Psoas muscle (tissue), 8 donors: ENCODE results near the gene CPXM2. TPM values are rescaled to one million over a fixed set of nuclear protein-coding genes. Genes with fewer than 3 reads are reported as not detected.

ENCODE experiments used
- ATAC-seq, 4 donors: fragments of 200-7000 bp; cut with Tn5 transposase; one replicate each; pipeline ENCODE4 v1.9.1; 2020; ENCODE audit warnings: moderate library complexity in 3 of 4, mild to moderate bottlenecking in 2 of 4
- DNase-seq, 2 donors: peaks; one replicate each; pipeline ENCODE4 v3.0.0-alpha.2; 2020
- H3K27ac ChIP-seq: fragments of 200-600 bp; one replicate; pipeline ENCODE4 v1.8.0; 2022
- H3K27me3 ChIP-seq, 3 donors: fragments of 200-600 bp in 1 of 3; one replicate each; pipeline versions ENCODE4 v1.6.1 to v1.8.0; 2013 to 2022; ENCODE audit warnings: low read length in 2 of 3, mild to moderate bottlenecking in 2 of 3, moderate library complexity in 1 of 3; ENCODE audit not compliant: insufficient read depth in 3 of 3
- H3K36me3 ChIP-seq, 2 donors: fragments of 200-600 bp in 1 of 2; one replicate each; pipeline versions ENCODE4 v1.6.1 to v1.8.0; 2013 to 2022; ENCODE audit warnings: low read depth in 1 of 2, mild to moderate bottlenecking in 1 of 2, moderate library complexity in 1 of 2; ENCODE audit not compliant: insufficient read depth in 1 of 2
- H3K4me1 ChIP-seq: fragments of 200-600 bp; one replicate; pipeline ENCODE4 v1.8.0; 2022
- H3K4me3 ChIP-seq: fragments of 200-600 bp; one replicate; pipeline ENCODE4 v1.8.0; 2022; ENCODE audit warnings: mild to moderate bottlenecking
- H3K9me3 ChIP-seq: fragments of 200-600 bp; one replicate; pipeline ENCODE4 v1.8.0; 2022
- WGBS, 3 donors: extraction: QIAGEN DNeasy Blood & Tissue Kit; methylation state at CpG; one replicate each; pipeline versions ENCODE4 v1.1.6 to v1.1.7; 2013; 5-methylcytosine and 5-hydroxymethylcytosine counted together
- intact Hi-C, 2 donors: fragments of 100-400 bp; cut with DNase I; formaldehyde crosslinking; loops; one replicate each; pipeline versions ENCODE4 v1.11.0 to v1.14.2; 2022
- polyA plus RNA-seq, 3 donors: library from polyadenylated mRNA; stranded (reverse); fragments of 200-250 nt; gene quantifications; one replicate each; pipeline ENCODE4 v1.2.3, GENCODE V29; 2013
- total RNA-seq, 4 donors: library from RNA; stranded (reverse); fragmentation: NEBNext Ultra II Directional in 2 of 4; extraction: Animal tissue kit (Norgen Biotek cat#: 25700) in 2 of 4; gene quantifications; one replicate each; pipeline versions ENCODE4 v1.2.1 to v1.2.4, GENCODE V29; 2021 to 2023
- TF ChIP-seq, protein P1 (sequence below): fragments of 200-600 bp; IDR thresholded peaks from one replicate; pipeline ENCODE4 v1.8.0; 2022; ENCODE audit warnings: antibody characterized with exemption
- donor health status: healthy with polysubstance abuse.
- donor health status: DM: no; HTN: no; CAD: no; lungs with moderate emphysema.
- donor health status: Bipolar disorder and iron deficiency.
- donor health status: healthy.
- donor health status: DM: yes; HTN: yes; CAD: no.
- donor health status: DM: no; HTN: no; CAD: no.
- donor health status: DM: no; HTN: no; CAD: no.
- donor health status: DM: yes; HTN: yes; CAD: no.

Gene CPXM2
- total and polyA plus RNA-seq, 7 donors, result 0.78 to 5.2 (median 1.4) TPM

DNA sequence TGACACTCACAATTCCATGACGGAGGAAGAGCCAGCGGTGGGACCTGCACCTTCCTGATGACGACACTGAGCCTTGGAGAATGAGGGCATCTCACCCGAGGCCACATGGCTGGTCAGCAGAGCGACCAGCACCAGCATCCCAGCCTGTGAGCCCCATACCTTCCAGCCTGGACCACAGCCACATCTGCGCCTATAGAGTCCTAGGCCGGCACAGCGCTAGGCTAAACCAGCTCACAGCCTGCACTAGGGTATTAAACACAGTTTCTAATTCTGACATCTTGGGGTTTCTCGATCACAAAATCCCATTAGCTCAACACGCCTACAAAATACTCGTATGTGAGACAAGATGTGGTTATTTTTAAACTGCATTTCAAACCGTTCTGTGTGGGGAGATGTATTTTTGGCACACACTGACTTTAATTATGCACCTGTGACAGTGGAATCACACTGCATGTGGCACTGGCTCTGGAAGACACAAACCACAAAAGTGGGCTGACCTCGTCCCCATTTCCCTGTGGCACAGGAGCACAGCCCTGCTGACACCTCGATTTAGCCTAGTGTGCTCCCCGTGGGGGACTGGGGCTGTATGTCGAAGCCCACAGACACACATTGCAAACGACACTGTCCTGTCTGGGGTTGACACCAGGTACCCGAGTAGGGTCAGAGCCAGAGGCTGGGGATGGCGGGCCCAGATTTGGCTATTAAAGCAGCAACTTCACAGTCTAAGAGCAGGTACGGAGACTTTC, 32.5 kb downstream of the CPXM2 start:
- Histone ChIP-seq H3K27ac (no peak overlapping the region), H3K36me3 (no peaks in the 10 kb centered on the region), H3K27me3 (peaks cover 0 to 10% (median 1%) of the 10 kb centered on the region in 3 donors), H3K4me3 (no peak overlapping the region), H3K9me3 (no peaks in the 10 kb centered on the region), H3K4me1 (no peaks in the 10 kb centered on the region)
- intact Hi-C loops, result no loop called here
- WGBS, 3 donors, result 76 to 79% (median 76%) methylated on average over 20 of the region's 20 CpGs
- no peak for ATAC-seq
- TF ChIP-seq, protein P1, sequence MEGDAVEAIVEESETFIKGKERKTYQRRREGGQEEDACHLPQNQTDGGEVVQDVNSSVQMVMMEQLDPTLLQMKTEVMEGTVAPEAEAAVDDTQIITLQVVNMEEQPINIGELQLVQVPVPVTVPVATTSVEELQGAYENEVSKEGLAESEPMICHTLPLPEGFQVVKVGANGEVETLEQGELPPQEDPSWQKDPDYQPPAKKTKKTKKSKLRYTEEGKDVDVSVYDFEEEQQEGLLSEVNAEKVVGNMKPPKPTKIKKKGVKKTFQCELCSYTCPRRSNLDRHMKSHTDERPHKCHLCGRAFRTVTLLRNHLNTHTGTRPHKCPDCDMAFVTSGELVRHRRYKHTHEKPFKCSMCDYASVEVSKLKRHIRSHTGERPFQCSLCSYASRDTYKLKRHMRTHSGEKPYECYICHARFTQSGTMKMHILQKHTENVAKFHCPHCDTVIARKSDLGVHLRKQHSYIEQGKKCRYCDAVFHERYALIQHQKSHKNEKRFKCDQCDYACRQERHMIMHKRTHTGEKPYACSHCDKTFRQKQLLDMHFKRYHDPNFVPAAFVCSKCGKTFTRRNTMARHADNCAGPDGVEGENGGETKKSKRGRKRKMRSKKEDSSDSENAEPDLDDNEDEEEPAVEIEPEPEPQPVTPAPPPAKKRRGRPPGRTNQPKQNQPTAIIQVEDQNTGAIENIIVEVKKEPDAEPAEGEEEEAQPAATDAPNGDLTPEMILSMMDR, result no peak
- DNase-seq, result no peak

DNA sequence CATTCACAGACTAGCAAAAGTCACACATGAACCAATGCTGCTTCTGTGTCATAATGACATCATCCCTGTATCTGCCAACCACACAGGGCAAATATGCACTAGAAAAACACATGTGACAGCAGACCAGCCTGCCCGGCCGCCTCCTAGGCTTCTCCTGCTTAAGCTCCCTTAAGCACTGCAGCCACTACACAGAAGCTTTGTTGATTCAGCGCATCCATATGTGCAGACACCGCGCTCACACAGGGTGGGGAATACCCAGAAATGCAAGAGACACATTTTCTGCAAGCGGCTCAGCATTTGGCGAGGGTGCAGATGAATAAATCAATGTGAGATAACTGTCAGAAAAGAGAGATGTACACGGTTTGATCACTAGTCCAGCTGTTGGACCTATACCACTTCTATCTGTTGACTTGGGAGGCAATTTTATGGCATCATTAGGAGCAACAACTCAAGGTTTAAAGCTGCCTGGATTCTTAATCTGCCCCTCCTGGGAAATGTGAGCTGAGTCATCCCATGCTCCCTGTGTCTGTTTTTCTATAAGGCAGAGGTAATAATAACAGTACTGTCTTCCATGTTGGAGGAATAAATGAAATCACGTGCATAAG, 33.4 kb downstream of the CPXM2 start:
- no peaks in the 10 kb centered on the region for H3K4me1 ChIP-seq

DNA sequence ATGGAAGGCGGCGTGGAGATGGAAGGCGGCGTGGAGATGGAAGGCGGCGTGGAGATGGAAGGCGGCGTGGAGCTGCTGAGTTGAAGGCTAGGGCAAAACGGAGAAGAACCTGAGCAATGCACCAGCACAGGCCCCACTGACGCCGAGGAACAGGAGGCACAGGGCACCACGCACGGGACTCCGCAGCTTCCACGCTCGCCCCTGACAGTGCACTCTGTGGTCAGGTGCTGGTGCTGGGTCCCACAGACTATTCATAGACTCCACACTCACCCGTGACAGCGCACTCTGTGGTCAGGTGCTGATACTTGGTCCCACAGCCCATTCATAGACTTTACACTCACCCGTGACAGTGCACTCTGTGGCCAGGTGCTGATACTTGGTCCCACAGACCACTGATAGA, 34.0 kb downstream of the CPXM2 start:
- Histone ChIP-seq H3K27me3 (peaks cover 0 to 10% (median 1%) of the 10 kb centered on the region in 3 donors), H3K27ac (no peak overlapping the region), H3K4me3 (no peak overlapping the region), H3K9me3 (no peaks in the 10 kb centered on the region), H3K36me3 (no peaks in the 10 kb centered on the region), H3K4me1 (no peaks in the 10 kb centered on the region)
- TF ChIP-seq, protein P1, result no peak
- ATAC-seq (no peak), DNase-seq (no peak)
- 91 to 93% (median 91%) methylated on average over 19 of the region's 19 CpGs for WGBS, 3 donors
- intact Hi-C loops, result no loop called here

More for the DNA sequence above, 33.4 kb downstream of the CPXM2 start:
- 33 to 45% (median 41%) methylated on average over 9 of the region's 9 CpGs for whole genome bisulfite sequencing, 3 donors
- H3K27ac ChIP-seq, result no peak overlapping the region
- DNase-seq (no peak), ATAC-seq (no peak)
- H3K27me3 ChIP-seq, result peaks cover 0 to 10% (median 1%) of the 10 kb centered on the region in 3 donors
- no peak overlapping the region for H3K4me3 ChIP-seq
- H3K36me3 ChIP-seq, result no peaks in the 10 kb centered on the region
- intact Hi-C loops, result no loop called here
- H3K9me3 ChIP-seq, result no peaks in the 10 kb centered on the region
- TF ChIP-seq, protein P1, result no peak

DNA sequence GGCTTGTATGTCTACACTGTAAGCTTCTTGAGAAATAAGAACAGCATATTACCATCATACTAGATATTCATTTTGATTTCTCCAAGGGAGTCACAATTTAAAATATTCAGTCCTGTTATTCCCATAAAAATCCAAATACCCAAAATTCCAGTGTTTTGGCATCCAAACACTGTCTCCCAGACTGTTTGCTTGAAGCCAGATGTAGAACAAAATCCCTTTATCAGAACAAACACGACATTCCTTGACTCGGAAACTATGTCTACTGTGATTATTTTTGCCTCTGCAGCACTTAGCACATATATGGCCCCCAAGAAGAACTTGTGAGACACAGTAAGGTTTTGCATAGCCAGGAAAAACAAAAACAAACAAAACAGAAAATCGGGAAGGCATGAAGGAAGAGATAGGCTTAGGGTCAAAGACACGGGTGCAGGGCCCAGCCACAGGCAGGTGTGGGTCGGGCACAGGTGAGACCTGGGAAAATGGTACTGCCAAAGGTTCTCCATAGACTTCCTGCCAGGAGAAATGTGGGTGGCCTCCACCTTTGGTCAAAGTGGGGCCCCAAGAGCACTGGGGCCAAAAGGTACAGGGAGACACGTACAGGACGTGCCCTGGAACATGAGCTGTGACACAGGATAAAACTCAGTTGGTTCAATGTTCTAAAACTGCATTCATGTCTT, 36.5 kb downstream of the CPXM2 start:
- Histone ChIP-seq H3K9me3 (no peaks in the 10 kb centered on the region), H3K4me3 (no peak overlapping the region), H3K36me3 (no peaks in the 10 kb centered on the region), H3K4me1 (no peaks in the 10 kb centered on the region), H3K27me3 (peaks cover 1 to 10% (median 2%) of the 10 kb centered on the region in 3 donors), H3K27ac (no peak overlapping the region)
- intact Hi-C loops, result no loop called here
- TF ChIP-seq, protein P1, result no peak
- DNase-seq (no peak), ATAC-seq (no peak)
- 45 to 56% (median 55%) methylated on average over 7 of the region's 7 CpGs for WGBS, 3 donors
